H1 (cell line): ENCODE measurements around the gene ZFP82. TPM values are rescaled to one million over a fixed set of nuclear protein-coding genes. Genes with fewer than 3 reads are reported as not detected.

Experiments
- CTCF ChIA-PET: fragments of 300-600 bp; sonication (Branson Sonifier 250); formaldehyde crosslinking; loops from one replicate; lab custom pipeline; 2021; ENCODE audit not compliant: partially characterized antibody; lab: Charles Lee
- POLR2A ChIA-PET: fragments of 300-600 bp; sonication (Branson Sonifier 250); formaldehyde crosslinking; loops from one replicate; lab custom pipeline; 2021; ENCODE audit warnings: inconsistent platforms; ENCODE audit not compliant: partially characterized antibody; lab: Charles Lee
- DNase-seq, 2 experiments: peaks; one replicate each; pipeline versions ENCODE4 v3.0.0 to v3.0.0-alpha.2; 2010 to 2022; ENCODE audit warnings: low spot score in 2 of 2, low read depth in 1 of 2, mixed read lengths in 1 of 2
- FAIRE-seq: peaks from 2 replicates; lab custom pipeline; 2011; peaks lifted over from hg19 to GRCh38; lab: Jason Lieb, UNC
- H2AFZ ChIP-seq: 2 replicates; pipeline ENCODE4 v1.8.1; 2012; ENCODE audit warnings: low read length, inconsistent platforms
- H2AK5ac ChIP-seq: 2 replicates; pipeline ENCODE4 v1.6.1; 2013; ENCODE audit warnings: low read depth, low read length
- H2BK120ac ChIP-seq: replicated peaks from 2 replicates; pipeline ENCODE3; 2013; ENCODE audit warnings: low read depth, low read length, inconsistent platforms
- H2BK12ac ChIP-seq: 2 replicates; pipeline ENCODE4 v1.6.1; 2013; ENCODE audit warnings: low read depth, low read length
- H2BK15ac ChIP-seq: 2 replicates; pipeline ENCODE4 v1.6.1; 2013; ENCODE audit warnings: low read length
- H2BK20ac ChIP-seq: 2 replicates; pipeline ENCODE4 v1.6.1; 2013; ENCODE audit warnings: low read length
- H2BK5ac ChIP-seq: 2 replicates; pipeline ENCODE4 v1.6.1; 2013; ENCODE audit warnings: low read depth, low read length
- H3K14ac ChIP-seq: 2 replicates; pipeline ENCODE4 v1.6.1; 2013; ENCODE audit warnings: inconsistent platforms; ENCODE audit not compliant: insufficient read length
- H3K18ac ChIP-seq: 2 replicates; pipeline ENCODE4 v1.6.1; 2013; ENCODE audit warnings: low read length; ENCODE audit errors: extremely low read depth
- H3K23ac ChIP-seq: 2 replicates; pipeline ENCODE4 v1.6.1; 2013; ENCODE audit warnings: inconsistent platforms; ENCODE audit not compliant: insufficient read length
- H3K23me2 ChIP-seq: 2 replicates; pipeline ENCODE4 v1.6.1; 2013; ENCODE audit warnings: low read depth, low read length
- H3K27ac ChIP-seq: 2 replicates; pipeline ENCODE4 v1.6.1; 2011; ENCODE audit warnings: low read depth, low read length, inconsistent platforms
- H3K27me3 ChIP-seq, 4 experiments: replicated peaks in 1 of 4; 1 replicate in 1 of 4; 2 replicates in 3 of 4; pipeline versions ENCODE4 v1.6.1 to v1.8.1; 2011 to 2013; ENCODE audit warnings: low read length in 3 of 4, mild to moderate bottlenecking in 3 of 4, inconsistent platforms in 2 of 4, mixed read lengths in 2 of 4, moderate library complexity in 1 of 4; ENCODE audit not compliant: control insufficient read depth in 3 of 4, insufficient read depth in 3 of 4; ENCODE audit errors: extremely low read depth in 1 of 4
- H3K36me3 ChIP-seq, 4 experiments: 2 replicates each; pipeline versions ENCODE4 v1.6.1 to v1.8.1; 2011 to 2013; ENCODE audit warnings: mild to moderate bottlenecking in 4 of 4, low read length in 3 of 4, moderate library complexity in 2 of 4, control low read depth in 1 of 4, inconsistent platforms in 1 of 4; ENCODE audit not compliant: insufficient read depth in 4 of 4, control insufficient read depth in 2 of 4
- H3K4ac ChIP-seq: replicated peaks from 2 replicates; pipeline ENCODE3; 2013; ENCODE audit warnings: low read length, low read depth, mixed read lengths, inconsistent platforms; ENCODE audit not compliant: insufficient read length
- H3K4me1 ChIP-seq, 4 experiments: replicated peaks in 1 of 4; 1 replicate in 1 of 4; 2 replicates in 3 of 4; pipeline versions ENCODE4 v1.6.1 to v1.8.1; 2011 to 2013; ENCODE audit warnings: low read length in 3 of 4, inconsistent platforms in 2 of 4, mixed read lengths in 1 of 4; ENCODE audit not compliant: insufficient read depth in 4 of 4, control insufficient read depth in 3 of 4
- H3K4me2 ChIP-seq, 2 experiments: 2 replicates each; pipeline versions ENCODE4 v1.6.1 to v1.8.1; 2011 to 2013; ENCODE audit warnings: low read depth in 2 of 2, low read length in 2 of 2, control low read depth in 1 of 2, inconsistent platforms in 1 of 2, mild to moderate bottlenecking in 1 of 2; ENCODE audit not compliant: insufficient read depth in 1 of 2
- H3K4me3 ChIP-seq, 4 experiments: fragments of 200-600, 300-600 bp in 1 of 4; sonication (generic), shearing (Covaris generic), sonication (Bioruptor Twin) in 1 of 4; 2 replicates each; pipeline versions ENCODE4 v1.5.1 to v1.8.1; 2011 to 2016; ENCODE audit warnings: low read length in 4 of 4, low read depth in 3 of 4, control low read depth in 2 of 4, inconsistent platforms in 2 of 4, mild to moderate bottlenecking in 2 of 4, mixed read lengths in 1 of 4, moderate library complexity in 1 of 4; ENCODE audit not compliant: insufficient read depth in 2 of 4; ENCODE audit errors: extremely low read depth in 1 of 4
- H3K56ac ChIP-seq: replicated peaks from 2 replicates; pipeline ENCODE3; 2013; ENCODE audit warnings: low read depth, mild to moderate bottlenecking, mixed read lengths, low read length, inconsistent platforms; ENCODE audit not compliant: insufficient read length
- H3K79me1 ChIP-seq: 2 replicates; pipeline ENCODE4 v1.6.1; 2013; ENCODE audit warnings: low read depth, low read length, control low read depth
- H3K79me2 ChIP-seq, 2 experiments: 2 replicates each; pipeline versions ENCODE4 v1.6.1 to v1.8.1; 2012 to 2013; ENCODE audit warnings: low read length in 2 of 2, mild to moderate bottlenecking in 2 of 2, inconsistent platforms in 1 of 2; ENCODE audit not compliant: insufficient read depth in 2 of 2, control insufficient read depth in 1 of 2
- H3K9ac ChIP-seq, 4 experiments: replicated peaks in 1 of 4; 1 replicate in 1 of 4; 2 replicates in 3 of 4; pipeline versions ENCODE4 v1.6.1 to v1.8.1; 2011 to 2013; ENCODE audit warnings: low read depth in 3 of 4, low read length in 3 of 4, control low read depth in 2 of 4, mild to moderate bottlenecking in 2 of 4, moderate library complexity in 2 of 4, inconsistent platforms in 1 of 4; ENCODE audit errors: extremely low read depth in 1 of 4
- H3K9me3 ChIP-seq, 2 experiments: 2 replicates each; pipeline versions ENCODE4 v1.6.1 to v1.8.1; 2012 to 2013; ENCODE audit warnings: mild to moderate bottlenecking in 2 of 2, moderate library complexity in 2 of 2, control low read depth in 1 of 2, inconsistent platforms in 1 of 2, low read depth in 1 of 2, low read length in 1 of 2, mixed read lengths in 1 of 2; ENCODE audit not compliant: insufficient read depth in 2 of 2
- H4K20me1 ChIP-seq, 2 experiments: replicated peaks in 1 of 2; 2 replicates each; pipeline versions ENCODE3 to v1.8.1; 2011 to 2013; ENCODE audit warnings: inconsistent platforms in 2 of 2, low read length in 2 of 2, mild to moderate bottlenecking in 1 of 2; ENCODE audit not compliant: insufficient read depth in 2 of 2, control insufficient read depth in 1 of 2
- H4K5ac ChIP-seq: 2 replicates; pipeline ENCODE4 v1.6.1; 2013; ENCODE audit warnings: low read length, low read depth, mixed read lengths, inconsistent platforms; ENCODE audit not compliant: insufficient read length
- H4K8ac ChIP-seq: 2 replicates; pipeline ENCODE4 v1.8.0; 2013; ENCODE audit warnings: mild to moderate bottlenecking, moderate library complexity, low read length, inconsistent platforms; ENCODE audit not compliant: insufficient read depth; ENCODE audit errors: extremely low read depth
- H4K91ac ChIP-seq: replicated peaks from 2 replicates; pipeline ENCODE3; 2013; ENCODE audit warnings: low read length, mixed read lengths, inconsistent platforms; ENCODE audit not compliant: insufficient read length
- CBX5 ChIP-seq: fragments of 300-800, 300-1000 bp; sonication (generic); IDR thresholded peaks from 2 replicates; pipeline ENCODE4 v1.7.1; 2016; ENCODE audit warnings: antibody characterized with exemption, low read length, low read depth
- GTF2F1 ChIP-seq: IDR thresholded peaks from 2 replicates; pipeline ENCODE4 v1.6.1; 2012; ENCODE audit warnings: low read depth, low read length, improper control_type of control experiment, borderline replicate concordance
- JUN ChIP-seq: IDR thresholded peaks from 2 replicates; pipeline ENCODE4 v1.6.1; 2011; ENCODE audit warnings: low read depth, mild to moderate bottlenecking, improper control_type of control experiment, low read length
- MAFK ChIP-seq: IDR thresholded peaks from 2 replicates; pipeline ENCODE4 v1.6.1; 2012; ENCODE audit warnings: low read depth, mild to moderate bottlenecking, improper control_type of control experiment, low read length
- POLR2A ChIP-seq, 2 experiments: IDR thresholded peaks; 1 replicate in 1 of 2; 2 replicates in 1 of 2; pipeline ENCODE4 v1.6.1; 2011; ENCODE audit warnings: low read depth in 2 of 2, low read length in 2 of 2, mild to moderate bottlenecking in 2 of 2; ENCODE audit errors: control extremely low read depth in 1 of 2
- POLR2AphosphoS5 ChIP-seq: IDR thresholded peaks from 2 replicates; pipeline ENCODE4 v1.6.1; 2011; ENCODE audit warnings: low read depth, low read length
- TCF12 ChIP-seq: IDR thresholded peaks from 2 replicates; pipeline ENCODE4 v1.6.1; 2011; ENCODE audit warnings: low read depth, mild to moderate bottlenecking, low read length
- USF2 ChIP-seq: IDR thresholded peaks from 2 replicates; pipeline ENCODE4 v1.6.1; 2011; ENCODE audit warnings: low read length, improper control_type of control experiment
- WGBS, 2 experiments: shearing (Covaris generic) in 1 of 2; methylation state at CpG; one replicate each; pipeline versions ENCODE4 v1.1.6 to v1.1.7; 2013 to 2015; ENCODE audit warnings: low lambda C conversion rate in 2 of 2, mixed read lengths in 2 of 2, inconsistent platforms in 1 of 2, low coverage in 1 of 2, missing lambda C conversion rate in 1 of 2; ENCODE audit not compliant: insufficient replicate concordance in 2 of 2, insufficient coverage in 1 of 2, insufficient read length in 1 of 2; ENCODE audit errors: extremely low coverage in 1 of 2, missing lambda C conversion rate in 1 of 2; 5-methylcytosine and 5-hydroxymethylcytosine counted together
- polyA plus RNA-seq, 7 experiments: library from polyadenylated mRNA; depleted of rRNA in 3 of 7; stranded (reverse) in 5 of 7; unstranded in 2 of 7; fragments of >200 nt in 5 of 7; fragments of 200-250 nt in 2 of 7; gene quantifications; 1 replicate in 5 of 7; 2 replicates in 1 of 7; 4 replicates in 1 of 7; pipeline versions ENCODE4 v1.2.1 to v1.2.3, GENCODE V29; 2011 to 2013; ENCODE audit warnings: missing spikeins in 2 of 7, mixed read lengths in 2 of 7
- total RNA-seq: library from RNA; stranded (reverse); fragmentation: NEBNext Ultra II Directional; extraction: Animal tissue kit (Norgen Biotek cat#: 25700); gene quantifications from 2 replicates; pipeline ENCODE4 v1.2.1, GENCODE V29; 2021

ZFP82 gene
- total and polyA plus RNA-seq, 2 of the 8 experiments (the other 6 are each of a cell fraction or from before 2014, with no cell fraction given): 4.8 to 16.5 TPM

- Histone ChIP-seq H3K23me2 (no peaks in the 10 kb centered on the region), H2BK5ac (no peak overlapping the region), H3K9me3 (no peaks in the 10 kb centered on the region), H2BK15ac (no peak overlapping the region), H3K27me3 (no peaks in the 10 kb centered on the region), H4K91ac (no peak overlapping the region), H3K4me1 (no peaks in the 10 kb centered on the region), H3K79me2 (peaks cover 3 to 27% of the 10 kb centered on the region in 2 experiments; a peak in 2 of 4 replicates), H3K23ac (no peak overlapping the region), H4K20me1 (peaks cover 0 to 1% of the 10 kb centered on the region in 2 experiments), H2AFZ (no peak overlapping the region), H2BK120ac (no peak overlapping the region), H4K5ac (no peak overlapping the region), H2BK12ac (no peak overlapping the region)
- DNase-seq: no peak
- TF ChIP-seq POLR2A (IDR thresholded peaks at IDR 0.05; ENCODE audit: control extremely low read depth in 1 of 2, low read depth in 2 of 2, low read length in 2 of 2): no peak
- TF ChIP-seq POLR2AphosphoS5: no peak
- TF ChIP-seq TCF12: no peak
- no peak for TF ChIP-seq GTF2F1
- no peak for TF ChIP-seq MAFK
- no peak for TF ChIP-seq CBX5
- no peak for TF ChIP-seq JUN
- TF ChIP-seq USF2: no peak
- TF ChIP-seq, all 59 proteins: peak for 0
- peaks cover 5 to 52% (median 31%) of the 10 kb centered on the region in 4 experiments; a peak in 6 of 8 replicates for H3K36me3 ChIP-seq
- 90% methylated on average over 3 of the region's 3 CpGs; no CpG with 5 or more reads in 1 of the 2 experiments for WGBS, 2 experiments
- H3K56ac ChIP-seq: no peak overlapping the region
- no peaks in the 10 kb centered on the region; the same call in 1 of the 2 replicates for H3K79me1 ChIP-seq
- H3K4me3 ChIP-seq: no peak overlapping the region
- H3K4ac ChIP-seq: no peak overlapping the region
- no peak overlapping the region for H3K4me2 ChIP-seq
- no peak overlapping the region for H3K9ac ChIP-seq
- ChIA-PET CTCF (no interaction called here), POLR2A (interaction anchor here (1.2 kb wide), 1 partner anchor 81 kb away, joined by 3 read pairs; the partner anchor contains the start of gene ZNF566)
- no peak overlapping the region for H2AK5ac ChIP-seq
- H3K14ac ChIP-seq: no peak overlapping the region
- no peak overlapping the region for H3K27ac ChIP-seq
- no peak overlapping the region for H3K18ac ChIP-seq
- no peak overlapping the region for H2BK20ac ChIP-seq
- no peak overlapping the region for H4K8ac ChIP-seq
- no peak for FAIRE-seq
These were observed 10.3 kb downstream of the ZFP82 start for GRCh38 chr19:36408101-36408500.
